Measurements from ENCODE around the gene TMEM63A. TPM values are rescaled to one million over a fixed set of nuclear protein-coding genes. Genes with fewer than 3 reads are reported as not detected.

TMEM63A gene
- total and polyA plus RNA-seq, 2 donors (not counting 3 experiments of a cell fraction or from before 2014, with no cell fraction given): 28.7 to 41.4 TPM

GRCh38 chr1:225917536-225917935 is 35.4 kb upstream of the TMEM63A start:
- dilution Hi-C loops (cut with MboI; ENCODE audit: extremely low pct_ligation_motif_present, low sequenced_read_pairs) (no loop called here), intact Hi-C loops (cut with micrococcal nuclease) (no loop called here)
- Histone ChIP-seq H3K4me2 (ENCODE audit: insufficient read depth, low read length) (no peak overlapping the region), H3K9me1 (replicated peaks; ENCODE audit: control insufficient read depth, extremely low read depth, insufficient read depth, low read length) (no peaks in the 10 kb centered on the region), H3K9ac (replicated peaks; ENCODE audit: extremely low read depth, insufficient read depth, low read length) (no peak overlapping the region), H3K4me1 (ENCODE audit: control insufficient read depth, extremely low read depth, insufficient read depth, low read length) (peaks cover 11% of the 10 kb centered on the region), H4K20me1 (replicated peaks; ENCODE audit: control insufficient read depth, extremely low read depth, insufficient read depth, low read length) (no peaks in the 10 kb centered on the region), H3K27me3 (ENCODE audit: control insufficient read depth in 2 of 2, insufficient read depth in 2 of 2, low read length in 2 of 2) (no peaks in the 10 kb centered on the region), H3K9me3 (replicated peaks; ENCODE audit: control insufficient read depth, insufficient read depth, low read length) (no peaks in the 10 kb centered on the region), H3K79me2 (ENCODE audit: control insufficient read depth, insufficient read depth, low read length) (peaks cover 10% of the 10 kb centered on the region), H3K4me3 (replicated peaks in 1 of 3; ENCODE audit: insufficient read depth in 1 of 3, low read depth in 1 of 3, low read length in 3 of 3) (no peak overlapping the region), H3K27ac (ENCODE audit: insufficient read depth, low read depth, low read length) (no peak overlapping the region), H3K36me3 (ENCODE audit: control insufficient read depth in 2 of 2, extremely low read depth in 1 of 2, insufficient read depth in 2 of 2, low read length in 2 of 2) (peaks cover 2 to 18% of the 10 kb centered on the region in 2 experiments), H2AFZ (ENCODE audit: low read depth, low read length) (no peak overlapping the region)
- DNase-seq (ENCODE audit: low read depth, low spot score) (no peak), FAIRE-seq (peak; percentile 57)
- BruUV-seq (replicated peaks): no TSS peak
- ChIA-PET POLR2A (no interaction called here), CTCF (interaction anchor here (1.2 kb wide), 1 partner anchor 35 kb away, joined by 4 read pairs; the partner anchor contains the start of gene TMEM63A)
- TF ChIP-seq GATA2 (IDR thresholded peaks at IDR 0.05; ENCODE audit: insufficient read depth, insufficient read length, low read depth, low read length): no peak
- TF ChIP-seq EZH2 (IDR thresholded peaks at IDR 0.05; ENCODE audit: borderline replicate concordance, low read depth, low read length, severe bottlenecking): no peak
- no peak for TF ChIP-seq MYC (IDR thresholded peaks at IDR 0.05; ENCODE audit: low read depth, low read length)
- TF ChIP-seq, protein P1, sequence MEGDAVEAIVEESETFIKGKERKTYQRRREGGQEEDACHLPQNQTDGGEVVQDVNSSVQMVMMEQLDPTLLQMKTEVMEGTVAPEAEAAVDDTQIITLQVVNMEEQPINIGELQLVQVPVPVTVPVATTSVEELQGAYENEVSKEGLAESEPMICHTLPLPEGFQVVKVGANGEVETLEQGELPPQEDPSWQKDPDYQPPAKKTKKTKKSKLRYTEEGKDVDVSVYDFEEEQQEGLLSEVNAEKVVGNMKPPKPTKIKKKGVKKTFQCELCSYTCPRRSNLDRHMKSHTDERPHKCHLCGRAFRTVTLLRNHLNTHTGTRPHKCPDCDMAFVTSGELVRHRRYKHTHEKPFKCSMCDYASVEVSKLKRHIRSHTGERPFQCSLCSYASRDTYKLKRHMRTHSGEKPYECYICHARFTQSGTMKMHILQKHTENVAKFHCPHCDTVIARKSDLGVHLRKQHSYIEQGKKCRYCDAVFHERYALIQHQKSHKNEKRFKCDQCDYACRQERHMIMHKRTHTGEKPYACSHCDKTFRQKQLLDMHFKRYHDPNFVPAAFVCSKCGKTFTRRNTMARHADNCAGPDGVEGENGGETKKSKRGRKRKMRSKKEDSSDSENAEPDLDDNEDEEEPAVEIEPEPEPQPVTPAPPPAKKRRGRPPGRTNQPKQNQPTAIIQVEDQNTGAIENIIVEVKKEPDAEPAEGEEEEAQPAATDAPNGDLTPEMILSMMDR (IDR thresholded peaks at IDR 0.05; ENCODE audit: extremely low read depth in 1 of 2, insufficient read depth in 1 of 2, low read depth in 1 of 2, low read length in 2 of 2): no peak
- TF ChIP-seq POLR2A (IDR thresholded peaks at IDR 0.05; ENCODE audit: low read depth, low read length): no peak
- TF ChIP-seq JUN (IDR thresholded peaks at IDR 0.05; ENCODE audit: borderline replicate concordance, insufficient read depth, insufficient read length, low read depth): no peak
- TF ChIP-seq POLR2AphosphoS5 (IDR thresholded peaks at IDR 0.05; ENCODE audit: insufficient read depth, low read depth, low read length): no peak
- TF ChIP-seq FOS (IDR thresholded peaks at IDR 0.05; ENCODE audit: borderline replicate concordance, insufficient read depth, low read length): no peak
- no peak for TF ChIP-seq MAX (IDR thresholded peaks at IDR 0.05; ENCODE audit: insufficient read depth, insufficient read length)

Data from endothelial cell of umbilical vein (primary cell).